HFFc6 (cell line): ENCODE measurements around the gene DGLUCY. TPM values are rescaled to one million over a fixed set of nuclear protein-coding genes. Genes with fewer than 3 reads are reported as not detected.

Experiments
- DNase-seq: peaks from one replicate; pipeline ENCODE4 v3.0.0-alpha.2; 2018
- H3K27ac Mint-ChIP-seq: 2 replicates; pipeline ENCODE4 v1.8.0; 2020; ENCODE audit warnings: mild to moderate bottlenecking, mixed read lengths
- H3K27me3 Mint-ChIP-seq: 2 replicates; pipeline ENCODE4 v1.8.0; 2021; ENCODE audit warnings: mild to moderate bottlenecking, moderate library complexity, mixed read lengths; ENCODE audit not compliant: insufficient read depth
- H3K36me3 Mint-ChIP-seq: 2 replicates; pipeline ENCODE4 v1.8.0; 2021; ENCODE audit warnings: low read depth, mixed read lengths
- H3K4me1 Mint-ChIP-seq: 2 replicates; pipeline ENCODE4 v1.8.0; 2020; ENCODE audit warnings: low read depth, mixed read lengths
- H3K4me3 Mint-ChIP-seq: 2 replicates; pipeline ENCODE4 v1.8.0; 2020; ENCODE audit warnings: mild to moderate bottlenecking, moderate library complexity, mixed read lengths
- H3K9me3 Mint-ChIP-seq: 2 replicates; pipeline ENCODE4 v1.8.0; 2020; ENCODE audit warnings: mild to moderate bottlenecking, mixed read lengths
- CTCF ChIP-seq: fragments of 200-600 bp; sonication (generic); IDR thresholded peaks from 2 replicates; pipeline ENCODE4 v1.5.0; 2021; ENCODE audit warnings: antibody characterized with exemption, mild to moderate bottlenecking
- total RNA-seq, 6 experiments: library from RNA; stranded (reverse); fragmentation: NEBNext Ultra II Directional; extraction: Animal tissue kit (Norgen Biotek cat#: 25700); gene quantifications; 2 replicates in 1 of 6; 3 replicates in 5 of 6; pipeline ENCODE4 v1.2.3, GENCODE V29; 2021

DGLUCY gene
- total RNA-seq, 6 experiments from 2014 or later: 13.5 to 18.1 (median 15.2) TPM

DNA sequence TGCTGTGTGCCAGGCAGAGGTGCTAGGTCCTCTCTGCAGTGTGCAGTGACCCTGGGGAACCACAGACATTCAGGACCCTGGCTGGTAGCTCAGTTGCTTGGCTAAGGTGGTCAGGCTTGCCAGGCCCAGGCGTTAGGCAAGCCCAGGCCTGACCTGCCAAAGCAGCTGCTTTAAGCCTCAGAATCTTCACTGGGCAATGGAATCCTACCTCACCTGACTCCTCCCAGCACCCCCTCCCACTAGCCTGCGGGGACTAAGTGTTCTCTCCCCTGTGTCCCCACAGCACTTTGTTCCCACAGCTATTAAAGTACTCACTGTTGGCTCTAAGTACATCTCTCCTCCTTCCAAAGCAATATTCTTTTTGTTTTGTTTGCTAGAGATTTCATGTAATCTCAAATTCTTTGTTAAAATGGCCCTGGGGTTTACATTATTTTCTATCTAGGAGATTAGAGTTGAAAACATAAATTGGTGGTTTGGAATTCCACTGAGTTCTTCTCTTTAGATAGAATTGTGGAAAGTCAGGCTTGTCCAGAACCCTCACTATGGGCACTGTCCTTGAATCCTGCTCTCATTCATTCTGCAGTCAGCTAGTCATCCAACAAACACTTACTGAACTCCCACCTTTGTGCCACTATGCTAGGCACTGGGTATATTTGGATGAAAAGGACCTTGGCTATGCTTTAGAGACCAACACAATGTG lies 44.4 kb downstream of the DGLUCY start:
- H3K4me3 Mint-ChIP-seq: no peak overlapping the region
- H3K36me3 Mint-ChIP-seq: peaks cover 10% of the 10 kb centered on the region
- no peak for DNase-seq
- H3K4me1 Mint-ChIP-seq: peaks cover 7% of the 10 kb centered on the region; the same call in 1 of the 2 replicates
- no peaks in the 10 kb centered on the region for H3K9me3 Mint-ChIP-seq
- TF ChIP-seq CTCF: no peak
- H3K27ac Mint-ChIP-seq: no peak overlapping the region
- H3K27me3 Mint-ChIP-seq: no peaks in the 10 kb centered on the region; the same call in none of the 2 replicates

DNA sequence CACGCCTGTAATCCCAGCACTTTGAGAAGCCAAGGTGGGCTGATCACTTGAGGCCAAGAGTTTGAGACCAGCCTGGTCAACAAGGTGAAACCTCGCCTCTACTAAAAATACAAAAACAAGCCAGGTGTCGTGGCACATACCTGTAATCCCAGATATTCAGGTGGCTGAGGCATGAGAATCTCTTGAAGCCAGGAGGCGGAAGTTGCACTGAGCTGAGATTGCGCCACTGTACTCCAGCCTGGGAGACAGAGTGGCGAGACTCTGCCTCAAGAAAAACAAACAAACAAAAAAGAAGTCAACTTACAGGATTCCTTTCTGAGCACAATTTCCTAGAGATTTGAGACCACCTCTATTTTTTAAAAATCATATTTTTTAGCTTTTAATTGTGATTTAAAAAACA lies 45.3 kb downstream of the DGLUCY start:
- no peak overlapping the region for H3K27ac Mint-ChIP-seq
- no peaks in the 10 kb centered on the region for H3K9me3 Mint-ChIP-seq
- no peak overlapping the region for H3K4me3 Mint-ChIP-seq
- TF ChIP-seq CTCF: no peak
- peaks cover 7% of the 10 kb centered on the region; the same call in 1 of the 2 replicates for H3K4me1 Mint-ChIP-seq
- no peak for DNase-seq
- peaks cover 10% of the 10 kb centered on the region for H3K36me3 Mint-ChIP-seq
- H3K27me3 Mint-ChIP-seq: no peaks in the 10 kb centered on the region; the same call in none of the 2 replicates

GRCh38 chr14:91159906-91160305 lies 46.0 kb downstream of the DGLUCY start:
- H3K27ac Mint-ChIP-seq: no peak overlapping the region
- no peak for DNase-seq
- H3K4me1 Mint-ChIP-seq: peaks cover 5% of the 10 kb centered on the region; the same call in 1 of the 2 replicates
- no peak overlapping the region for H3K4me3 Mint-ChIP-seq
- peaks cover 11% of the 10 kb centered on the region for H3K36me3 Mint-ChIP-seq
- H3K9me3 Mint-ChIP-seq: no peaks in the 10 kb centered on the region
- no peaks in the 10 kb centered on the region; the same call in none of the 2 replicates for H3K27me3 Mint-ChIP-seq
- no peak for TF ChIP-seq CTCF

DNA sequence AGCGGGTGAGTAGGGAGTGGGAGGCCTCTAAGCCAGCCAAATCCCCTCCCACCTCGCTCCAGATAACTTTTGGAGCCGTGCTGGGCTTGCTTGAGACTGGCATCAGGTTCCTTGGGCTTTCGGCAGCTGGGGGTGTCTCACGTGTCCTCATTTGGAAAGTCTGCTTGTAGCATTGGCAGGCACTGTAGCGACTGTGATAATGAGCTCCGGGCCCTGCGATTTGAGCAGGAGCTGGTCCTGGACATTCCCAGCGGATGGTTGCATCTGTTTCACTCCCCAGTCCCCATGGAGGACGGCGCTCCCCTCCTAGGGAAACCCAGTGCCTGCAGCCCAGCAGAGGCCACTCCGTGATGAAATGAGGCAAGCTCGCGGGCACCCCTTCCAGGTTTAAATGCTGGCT lies 49.4 kb downstream of the DGLUCY start:
- Mint-ChIP-seq H3K4me1 (no peaks in the 10 kb centered on the region), H3K36me3 (peaks cover 28% of the 10 kb centered on the region), H3K9me3 (no peaks in the 10 kb centered on the region), H3K27ac (no peak overlapping the region), H3K27me3 (no peaks in the 10 kb centered on the region; the same call in none of the 2 replicates), H3K4me3 (no peak overlapping the region)
- no peak for DNase-seq
- TF ChIP-seq CTCF: no peak

- no peak for TF ChIP-seq CTCF
- DNase-seq: no peak
These were observed 50.8 kb downstream of the DGLUCY start for GRCh38 chr14:91164676-91165075.

More at GRCh38 chr14:91164676-91165075, 50.8 kb downstream of the DGLUCY start:
- no peaks in the 10 kb centered on the region for H3K9me3 Mint-ChIP-seq
- no peaks in the 10 kb centered on the region for H3K4me1 Mint-ChIP-seq
- peaks cover 28% of the 10 kb centered on the region for H3K36me3 Mint-ChIP-seq
- H3K27ac Mint-ChIP-seq: no peak overlapping the region
- H3K4me3 Mint-ChIP-seq: no peak overlapping the region
- H3K27me3 Mint-ChIP-seq: no peaks in the 10 kb centered on the region; the same call in none of the 2 replicates
